ENCODE measurements around the gene PIK3C3. TPM values are rescaled to one million over a fixed set of nuclear protein-coding genes. Genes with fewer than 3 reads are reported as not detected.

Gene PIK3C3
- total and polyA plus RNA-seq, 9 of the 15 experiments (the other 6 are each of a cell fraction or from before 2014, with no cell fraction given) = 27.0 to 101 (median 42.9) TPM

DNA sequence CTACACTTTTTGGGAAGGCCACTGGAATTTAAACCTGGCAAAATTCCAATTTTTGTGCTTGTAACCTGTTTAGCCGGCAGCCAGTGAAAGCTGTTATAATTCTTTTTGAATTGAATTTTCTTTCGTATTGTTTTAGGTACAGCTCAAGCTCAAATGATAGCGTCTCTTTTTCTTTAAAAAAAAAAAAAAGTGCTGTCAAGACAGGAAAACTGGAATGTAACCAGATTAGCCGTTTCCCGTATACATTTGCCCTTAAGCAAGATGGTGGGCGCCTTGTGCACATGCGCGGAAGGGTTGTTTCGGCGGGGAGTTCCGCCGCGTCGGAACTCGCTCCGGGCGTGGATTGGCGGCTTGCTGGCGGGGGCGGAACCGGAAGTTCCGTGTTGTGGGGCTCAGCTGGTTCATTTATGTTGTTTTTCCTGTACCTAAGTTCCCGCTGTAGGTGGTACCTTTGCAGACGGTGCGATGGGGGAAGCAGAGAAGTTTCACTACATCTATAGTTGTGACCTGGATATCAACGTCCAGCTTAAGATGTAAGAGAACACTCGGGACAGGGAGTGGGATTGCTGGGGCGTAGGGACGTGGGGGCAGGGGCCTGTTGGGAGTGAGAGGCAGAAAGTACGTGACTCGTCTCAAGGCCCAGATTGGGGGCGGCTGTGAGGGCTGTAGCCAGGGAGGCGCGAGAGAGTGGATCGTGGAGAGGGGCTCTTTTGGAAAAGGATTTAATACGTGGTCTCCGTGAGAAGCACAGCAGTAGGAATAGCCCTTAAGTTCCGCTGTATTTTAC, at the start of gene PIK3C3 (continued):
- TF ChIP-seq DEAF1 (CRISPR knock-in tag; IDR thresholded peaks at IDR 0.05) (no peak), CTBP1 (IDR thresholded peaks at IDR 0.05; ENCODE audit: borderline replicate concordance) (peak; percentile 18; the same call in 1 of the 2 replicates), GTF2F1 (IDR thresholded peaks at IDR 0.05; ENCODE audit: low read depth, low read length) (no peak), STAG1 (CRISPR knock-in tag; IDR thresholded peaks at IDR 0.05; ENCODE audit: borderline replicate concordance) (no peak), CCAR2 (IDR thresholded peaks at IDR 0.05; ENCODE audit: low read depth, low read length) (no peak), SNAPC5 (CRISPR knock-in tag; IDR thresholded peaks at IDR 0.05) (no peak), ZNF146 (CRISPR knock-in tag; IDR thresholded peaks at IDR 0.05; ENCODE audit: unreplicated experiment) (no peak), ZNF197 (CRISPR knock-in tag; IDR thresholded peaks at IDR 0.05; ENCODE audit: low read depth) (no peak), ARHGAP35 (IDR thresholded peaks at IDR 0.05; ENCODE audit: partially characterized antibody) (no peak), BHLHE40 (IDR thresholded peaks at IDR 0.05; ENCODE audit: low read length) (no peak), ZNF583 (CRISPR knock-in tag; IDR thresholded peaks at IDR 0.05) (no peak), AFF4 (CRISPR knock-in tag; IDR thresholded peaks at IDR 0.05) (no peak), PPARD (CRISPR knock-in tag; IDR thresholded peaks at IDR 0.05) (no peak), THAP12 (CRISPR knock-in tag; IDR thresholded peaks at IDR 0.05) (no peak), RHOXF2B (CRISPR knock-in tag; conservative IDR thresholded peaks at IDR 0.05) (no peak), NELFE (IDR thresholded peaks at IDR 0.05; ENCODE audit: insufficient read depth, insufficient read length) (no peak), ETV6 (IDR thresholded peaks at IDR 0.05; ENCODE audit: borderline replicate concordance in 1 of 2, low read depth in 2 of 2, low read length in 1 of 2) (no peak), ETV6 (CRISPR knock-in tag; IDR thresholded peaks at IDR 0.05; ENCODE audit: borderline replicate concordance) (no peak)
- TF ChIP-seq, protein P1, sequence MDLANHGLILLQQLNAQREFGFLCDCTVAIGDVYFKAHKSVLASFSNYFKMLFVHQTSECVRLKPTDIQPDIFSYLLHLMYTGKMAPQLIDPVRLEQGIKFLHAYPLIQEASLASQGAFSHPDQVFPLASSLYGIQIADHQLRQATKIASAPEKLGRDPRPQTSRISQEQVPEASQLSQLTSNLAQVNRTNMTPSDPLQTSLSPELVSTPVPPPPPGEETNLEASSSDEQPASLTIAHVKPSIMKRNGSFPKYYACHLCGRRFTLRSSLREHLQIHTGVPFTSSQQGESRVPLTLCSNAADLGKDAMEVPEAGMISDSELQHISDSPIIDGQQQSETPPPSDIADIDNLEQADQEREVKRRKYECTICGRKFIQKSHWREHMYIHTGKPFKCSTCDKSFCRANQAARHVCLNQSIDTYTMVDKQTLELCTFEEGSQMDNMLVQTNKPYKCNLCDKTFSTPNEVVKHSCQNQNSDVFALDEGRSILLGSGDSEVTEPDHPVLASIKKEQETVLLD (IDR thresholded peaks at IDR 0.05) = no peak
